D721Med (cell line): ENCODE data around the gene DACT2.

ENCODE experiments used
- DNase-seq: peaks from one replicate; pipeline ENCODE4 v3.0.0; 2011; ENCODE audit warnings: low spot score; ENCODE audit not compliant: insufficient read length
- FAIRE-seq: peaks from 2 replicates; lab custom pipeline; 2011; peaks lifted over from hg19 to GRCh38; lab: Jason Lieb, UNC
- CTCF ChIP-seq: IDR thresholded peaks from 2 replicates; pipeline ENCODE4 v1.5.1; 2012; ENCODE audit warnings: mild to moderate bottlenecking, control low read depth; ENCODE audit not compliant: insufficient read depth; ENCODE audit errors: missing control alignments

The DACT2 gene

GRCh38 chr6:168352096-168352495 lies 32.5 kb upstream of the DACT2 start:
- no peak for DNase-seq
- no peak for TF ChIP-seq CTCF

GRCh38 chr6:168349718-168350210 lies 30.2 kb upstream of the DACT2 start:
- DNase-seq (no peak), FAIRE-seq (no peak)
- no peak for TF ChIP-seq CTCF

More at GRCh38 chr6:168352096-168352495, 32.5 kb upstream of the DACT2 start:
- no peak for FAIRE-seq

- no peak for TF ChIP-seq CTCF
- no peak for DNase-seq
- no peak for FAIRE-seq
Measured at GRCh38 chr6:168348186-168348585, 28.6 kb upstream of the DACT2 start.

- no peak for DNase-seq
- FAIRE-seq: no peak
- TF ChIP-seq CTCF: no peak
Measured at GRCh38 chr6:168347615-168348014, 28.0 kb upstream of the DACT2 start.

GRCh38 chr6:168347053-168347452 lies 27.5 kb upstream of the DACT2 start:
- TF ChIP-seq CTCF: no peak
- DNase-seq: no peak
- no peak for FAIRE-seq

GRCh38 chr6:168345896-168346754 lies 26.5 kb upstream of the DACT2 start:
- TF ChIP-seq CTCF: no peak
- FAIRE-seq (no peak), DNase-seq (no peak)

GRCh38 chr6:168345266-168345665 lies 25.7 kb upstream of the DACT2 start:
- no peak for TF ChIP-seq CTCF
- DNase-seq (no peak), FAIRE-seq (no peak)
